ENCODE measurements around the gene HES2. TPM values are rescaled to one million over a fixed set of nuclear protein-coding genes. Genes with fewer than 3 reads are reported as not detected.

Gene HES2
- polyA plus RNA-seq, 2 of the 4 experiments (the other 2 are of a cell fraction) = 0.75 to 1.8 TPM

DNA sequence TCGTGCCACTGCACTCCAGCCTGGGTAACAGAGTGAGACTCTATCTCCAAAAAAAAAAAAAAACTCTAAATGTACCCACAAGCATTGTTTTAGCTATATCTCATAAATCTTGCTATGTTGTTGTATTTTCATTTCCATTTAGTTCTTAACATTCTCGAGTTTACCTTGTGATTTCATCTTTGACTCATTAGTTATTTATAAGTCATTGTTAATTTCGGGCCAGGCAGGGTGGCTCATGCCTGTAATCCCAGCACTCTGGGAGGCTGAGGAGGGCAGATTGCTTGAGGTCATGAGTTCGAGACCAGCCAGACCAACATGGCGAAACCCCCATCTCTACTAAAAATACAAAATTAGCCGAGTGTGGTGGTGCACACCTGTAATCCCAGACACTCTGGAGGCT is 11.7 kb downstream of the HES2 start:
- Histone ChIP-seq H3K9me3 (no peaks in the 10 kb centered on the region), H3K27ac (no peak overlapping the region), H3K4me3 (no peak overlapping the region), H3K4me1 (peaks cover 17% of the 10 kb centered on the region; the same call in 2 of the 3 replicates), H3K4me2 (no peak overlapping the region)
- ATAC-seq = no peak
- CTCF ChIA-PET = interaction anchor here (0.6 to 34.5 kb wide), 5 partner anchors 15 to 177 kb away, joined by 3 to 575 read pairs (median 9); partner anchors contain the start of gene ACOT7
- WGBS (ENCODE audit: missing lambda C conversion rate) = 53% methylated on average over 6 of the region's 6 CpGs
- no peak for TF ChIP-seq CBX2 (IDR thresholded peaks at IDR 0.05; ENCODE audit: borderline replicate concordance, low read depth)
- no peak for TF ChIP-seq POLR2AphosphoS2 (conservative IDR thresholded peaks at IDR 0.05; ENCODE audit: low read length)
- TF ChIP-seq, protein P1, sequence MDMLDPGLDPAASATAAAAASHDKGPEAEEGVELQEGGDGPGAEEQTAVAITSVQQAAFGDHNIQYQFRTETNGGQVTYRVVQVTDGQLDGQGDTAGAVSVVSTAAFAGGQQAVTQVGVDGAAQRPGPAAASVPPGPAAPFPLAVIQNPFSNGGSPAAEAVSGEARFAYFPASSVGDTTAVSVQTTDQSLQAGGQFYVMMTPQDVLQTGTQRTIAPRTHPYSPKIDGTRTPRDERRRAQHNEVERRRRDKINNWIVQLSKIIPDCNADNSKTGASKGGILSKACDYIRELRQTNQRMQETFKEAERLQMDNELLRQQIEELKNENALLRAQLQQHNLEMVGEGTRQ (IDR thresholded peaks at IDR 0.05) = no peak
- no peak for TF ChIP-seq ZC3H11A (IDR thresholded peaks at IDR 0.05)
- TF ChIP-seq NPAS2 (CRISPR knock-in tag; IDR thresholded peaks at IDR 0.05; ENCODE audit: borderline replicate concordance) = no peak
- TF ChIP-seq KDM5A (IDR thresholded peaks at IDR 0.05) = no peak
- no peak for TF ChIP-seq ZFP36 (IDR thresholded peaks at IDR 0.05; ENCODE audit: borderline replicate concordance, partially characterized antibody)
- no peak for DNase-seq (ENCODE audit: low read depth in 1 of 2, low spot score in 1 of 2)
- no peak for FAIRE-seq
- POLR2A ChIA-PET = no interaction called here

DNA sequence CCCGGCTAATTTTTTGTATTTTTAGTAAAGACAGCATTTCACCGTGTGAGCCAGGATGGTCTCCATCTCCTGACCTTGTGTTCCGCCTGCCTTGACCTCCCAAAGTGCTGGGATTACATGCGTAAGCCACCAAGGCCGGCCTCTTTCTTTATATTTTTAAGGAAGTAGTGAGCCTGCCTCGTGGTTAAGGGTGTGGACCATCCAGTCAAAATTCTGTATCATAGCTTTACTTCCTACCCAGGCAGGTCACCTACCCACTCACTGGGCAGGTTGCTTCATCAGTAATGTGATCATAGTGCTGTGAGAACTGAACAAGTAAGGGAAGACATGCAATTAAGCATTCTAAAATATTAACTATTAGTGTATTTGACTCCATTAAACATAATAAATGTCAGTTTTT is 18.0 kb downstream of the HES2 start:
- TF ChIP-seq, protein P2, sequence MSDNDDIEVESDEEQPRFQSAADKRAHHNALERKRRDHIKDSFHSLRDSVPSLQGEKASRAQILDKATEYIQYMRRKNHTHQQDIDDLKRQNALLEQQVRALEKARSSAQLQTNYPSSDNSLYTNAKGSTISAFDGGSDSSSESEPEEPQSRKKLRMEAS (IDR thresholded peaks at IDR 0.05) = no peak
- TF ChIP-seq NFE2L2 (conservative IDR thresholded peaks at IDR 0.05; ENCODE audit: low read length) = no peak
- TF ChIP-seq POLR2AphosphoS2 (conservative IDR thresholded peaks at IDR 0.05; ENCODE audit: low read length) = no peak
- no peak for TF ChIP-seq BHLHE40 (IDR thresholded peaks at IDR 0.05; ENCODE audit: low read depth, low read length)
- TF ChIP-seq JUN (IDR thresholded peaks at IDR 0.05) = no peak
- TF ChIP-seq, protein P3, sequence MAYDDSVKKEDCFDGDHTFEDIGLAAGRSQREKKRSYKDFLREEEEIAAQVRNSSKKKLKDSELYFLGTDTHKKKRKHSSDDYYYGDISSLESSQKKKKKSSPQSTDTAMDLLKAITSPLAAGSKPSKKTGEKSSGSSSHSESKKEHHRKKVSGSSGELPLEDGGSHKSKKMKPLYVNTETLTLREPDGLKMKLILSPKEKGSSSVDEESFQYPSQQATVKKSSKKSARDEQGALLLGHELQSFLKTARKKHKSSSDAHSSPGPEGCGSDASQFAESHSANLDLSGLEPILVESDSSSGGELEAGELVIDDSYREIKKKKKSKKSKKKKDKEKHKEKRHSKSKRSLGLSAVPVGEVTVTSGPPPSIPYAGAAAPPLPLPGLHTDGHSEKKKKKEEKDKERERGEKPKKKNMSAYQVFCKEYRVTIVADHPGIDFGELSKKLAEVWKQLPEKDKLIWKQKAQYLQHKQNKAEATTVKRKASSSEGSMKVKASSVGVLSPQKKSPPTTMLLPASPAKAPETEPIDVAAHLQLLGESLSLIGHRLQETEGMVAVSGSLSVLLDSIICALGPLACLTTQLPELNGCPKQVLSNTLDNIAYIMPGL (CRISPR knock-in tag; IDR thresholded peaks at IDR 0.05; ENCODE audit: borderline replicate concordance) = no peak
- TF ChIP-seq, protein P4, sequence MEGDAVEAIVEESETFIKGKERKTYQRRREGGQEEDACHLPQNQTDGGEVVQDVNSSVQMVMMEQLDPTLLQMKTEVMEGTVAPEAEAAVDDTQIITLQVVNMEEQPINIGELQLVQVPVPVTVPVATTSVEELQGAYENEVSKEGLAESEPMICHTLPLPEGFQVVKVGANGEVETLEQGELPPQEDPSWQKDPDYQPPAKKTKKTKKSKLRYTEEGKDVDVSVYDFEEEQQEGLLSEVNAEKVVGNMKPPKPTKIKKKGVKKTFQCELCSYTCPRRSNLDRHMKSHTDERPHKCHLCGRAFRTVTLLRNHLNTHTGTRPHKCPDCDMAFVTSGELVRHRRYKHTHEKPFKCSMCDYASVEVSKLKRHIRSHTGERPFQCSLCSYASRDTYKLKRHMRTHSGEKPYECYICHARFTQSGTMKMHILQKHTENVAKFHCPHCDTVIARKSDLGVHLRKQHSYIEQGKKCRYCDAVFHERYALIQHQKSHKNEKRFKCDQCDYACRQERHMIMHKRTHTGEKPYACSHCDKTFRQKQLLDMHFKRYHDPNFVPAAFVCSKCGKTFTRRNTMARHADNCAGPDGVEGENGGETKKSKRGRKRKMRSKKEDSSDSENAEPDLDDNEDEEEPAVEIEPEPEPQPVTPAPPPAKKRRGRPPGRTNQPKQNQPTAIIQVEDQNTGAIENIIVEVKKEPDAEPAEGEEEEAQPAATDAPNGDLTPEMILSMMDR (IDR thresholded peaks at IDR 0.05) = no peak
- TF ChIP-seq, protein P5, sequence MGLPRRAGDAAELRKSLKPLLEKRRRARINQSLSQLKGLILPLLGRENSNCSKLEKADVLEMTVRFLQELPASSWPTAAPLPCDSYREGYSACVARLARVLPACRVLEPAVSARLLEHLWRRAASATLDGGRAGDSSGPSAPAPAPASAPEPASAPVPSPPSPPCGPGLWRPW (IDR thresholded peaks at IDR 0.05) = no peak
- no peak for TF ChIP-seq EP300 (IDR thresholded peaks at IDR 0.05)
- TF ChIP-seq CBX2 (IDR thresholded peaks at IDR 0.05; ENCODE audit: borderline replicate concordance, low read depth) = no peak
- no peak for TF ChIP-seq FOSB (CRISPR knock-in tag; IDR thresholded peaks at IDR 0.05)
- TF ChIP-seq ZSCAN20 (CRISPR knock-in tag; IDR thresholded peaks at IDR 0.05) = no peak
- no peak for TF ChIP-seq RFX5 (IDR thresholded peaks at IDR 0.05)
- Histone ChIP-seq H3K27ac (no peak overlapping the region), H3K4me1 (no peaks in the 10 kb centered on the region), H3K9me3 (no peaks in the 10 kb centered on the region), H3K4me3 (no peak overlapping the region), H3K4me2 (no peak overlapping the region)
- FAIRE-seq (no peak), DNase-seq (ENCODE audit: low read depth in 1 of 2, low spot score in 1 of 2) (no peak), ATAC-seq (no peak)
- ChIA-PET POLR2A (no interaction called here), CTCF (interaction anchor here (0.7 to 34.5 kb wide), 9 partner anchors 9 to 164 kb away, joined by 3 to 575 read pairs (median 6); no protein-coding TSS in a partner anchor)
- 43% methylated on average over 6 of the region's 6 CpGs for WGBS (ENCODE audit: missing lambda C conversion rate)

DNA sequence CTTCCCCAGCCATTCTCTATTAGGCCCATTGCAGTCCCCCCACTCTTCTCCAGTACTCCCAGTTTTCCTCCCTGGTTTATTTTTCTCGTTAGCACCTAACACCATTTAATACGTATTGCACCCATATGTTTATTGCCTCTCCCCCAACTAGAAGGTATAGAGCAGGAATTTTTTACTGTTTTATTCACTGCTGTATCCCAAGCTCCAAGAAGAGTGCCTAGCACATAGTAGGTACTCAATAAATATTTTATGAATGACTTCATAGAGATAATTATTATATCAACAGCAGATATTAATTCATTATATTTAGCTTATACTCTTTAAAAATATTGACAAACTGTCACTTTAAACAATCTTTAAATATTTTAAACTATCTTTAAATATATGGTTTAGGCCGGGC is 20.4 kb downstream of the HES2 start:
- H3K4me1 ChIP-seq = no peaks in the 10 kb centered on the region
- H3K27ac ChIP-seq = no peak overlapping the region
- ChIA-PET CTCF (interaction anchor here (0.8 to 34.5 kb wide), 3 partner anchors 32 to 153 kb away, joined by 4 to 575 read pairs (median 26); no protein-coding TSS in a partner anchor), POLR2A (no interaction called here)
- H3K9me3 ChIP-seq = no peaks in the 10 kb centered on the region
- DNase-seq (ENCODE audit: low read depth in 1 of 2, low spot score in 1 of 2) = no peak
- no peak for FAIRE-seq
- no peak overlapping the region for H3K4me2 ChIP-seq
- 76% methylated on average over 3 of the region's 3 CpGs for WGBS (ENCODE audit: missing lambda C conversion rate)
- no peak for ATAC-seq
- no peak overlapping the region for H3K4me3 ChIP-seq
- TF ChIP-seq RARB (CRISPR knock-in tag; IDR thresholded peaks at IDR 0.05) (no peak), EHF (CRISPR knock-in tag; IDR thresholded peaks at IDR 0.05) (no peak), NR3C1 (IDR thresholded peaks at IDR 0.05) (no peak), SMC3 (IDR thresholded peaks at IDR 0.05) (no peak), CEBPB (IDR thresholded peaks at IDR 0.05) (no peak)
- TF ChIP-seq, protein P3 (CRISPR knock-in tag; IDR thresholded peaks at IDR 0.05; ENCODE audit: borderline replicate concordance) = no peak
- TF ChIP-seq, protein P6, sequence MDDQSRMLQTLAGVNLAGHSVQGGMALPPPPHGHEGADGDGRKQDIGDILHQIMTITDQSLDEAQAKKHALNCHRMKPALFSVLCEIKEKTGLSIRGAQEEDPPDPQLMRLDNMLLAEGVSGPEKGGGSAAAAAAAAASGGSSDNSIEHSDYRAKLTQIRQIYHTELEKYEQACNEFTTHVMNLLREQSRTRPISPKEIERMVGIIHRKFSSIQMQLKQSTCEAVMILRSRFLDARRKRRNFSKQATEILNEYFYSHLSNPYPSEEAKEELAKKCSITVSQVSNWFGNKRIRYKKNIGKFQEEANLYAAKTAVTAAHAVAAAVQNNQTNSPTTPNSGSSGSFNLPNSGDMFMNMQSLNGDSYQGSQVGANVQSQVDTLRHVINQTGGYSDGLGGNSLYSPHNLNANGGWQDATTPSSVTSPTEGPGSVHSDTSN (IDR thresholded peaks at IDR 0.05) = no peak
- TF ChIP-seq, protein P4 (IDR thresholded peaks at IDR 0.05) = no peak

Measured in A549 (cell line).